B cell (primary cell): Measurements from ENCODE around the gene NUP214. TPM values are rescaled to one million over a fixed set of nuclear protein-coding genes. Genes with fewer than 3 reads are reported as not detected.

Source experiments
- ATAC-seq: fragments of 200-7000 bp; cut with Tn5 transposase; one replicate; pipeline ENCODE4 v1.10.0; 2021; ENCODE audit warnings: low read depth, mild to moderate bottlenecking, moderate number of reproducible peaks, moderate library complexity
- CTCF ChIA-PET: fragments of 350-600 bp; sonication (Branson Sonifier 250); formaldehyde crosslinking; loops from one replicate; lab custom pipeline; 2021; ENCODE audit warnings: antibody characterized with exemption, inconsistent platforms; lab: Charles Lee
- POLR2A ChIA-PET: fragments of 350-600 bp; sonication (Branson Sonifier 250); formaldehyde crosslinking; loops from one replicate; lab custom pipeline; 2021; ENCODE audit warnings: antibody characterized with exemption; lab: Charles Lee
- DNase-seq: peaks from one replicate; pipeline ENCODE4 v3.0.0; 2013
- H2AFZ ChIP-seq: 2 replicates; pipeline ENCODE4 v1.6.1; 2012; ENCODE audit warnings: mild to moderate bottlenecking, low read depth, low read length; ENCODE audit not compliant: insufficient read depth, poor library complexity, severe bottlenecking
- H3K27ac ChIP-seq, 2 donors: 1 replicate in 1 of 2; 2 replicates in 1 of 2; pipeline ENCODE4 v1.5.1; 2012 to 2013; ENCODE audit warnings: low read length in 2 of 2, mild to moderate bottlenecking in 2 of 2, moderate library complexity in 1 of 2
- H3K27me3 ChIP-seq, 4 experiments: fragments of 200-600 bp in 1 of 4; sonication (generic) in 1 of 4; replicated peaks in 1 of 4; 1 replicate in 2 of 4; 2 replicates in 2 of 4; pipeline versions ENCODE4 v1.6.1 to v1.7.0; 2013 to 2016; ENCODE audit warnings: low read length in 3 of 4, mild to moderate bottlenecking in 2 of 4, mixed read lengths in 1 of 4, moderate library complexity in 1 of 4; ENCODE audit not compliant: insufficient read depth in 4 of 4, control insufficient read depth in 3 of 4; ENCODE audit errors: control extremely low read depth in 1 of 4
- H3K36me3 ChIP-seq, 2 experiments: replicated peaks in 1 of 2; 1 replicate in 1 of 2; 2 replicates in 1 of 2; pipeline versions ENCODE4 v1.6.1 to v1.7.1; 2013; ENCODE audit warnings: low read length in 1 of 2; ENCODE audit not compliant: insufficient read depth in 2 of 2, control insufficient read depth in 1 of 2; ENCODE audit errors: control extremely low read depth in 1 of 2, extremely low read depth in 1 of 2
- H3K4me1 ChIP-seq, 2 donors: fragments of 200-600 bp in 1 of 2; sonication (generic) in 1 of 2; 1 replicate in 1 of 2; 2 replicates in 1 of 2; pipeline versions ENCODE4 v1.5.1 to v1.6.1; 2013 to 2017; ENCODE audit warnings: low read length in 2 of 2; ENCODE audit not compliant: control insufficient read depth in 2 of 2, insufficient read depth in 2 of 2
- H3K4me2 ChIP-seq: replicated peaks from 2 replicates; pipeline ENCODE3; 2012; ENCODE audit warnings: mild to moderate bottlenecking, low read depth, low read length; ENCODE audit not compliant: poor library complexity, severe bottlenecking
- H3K4me3 ChIP-seq, 5 experiments: fragments of 200-600 bp in 1 of 5; sonication (generic) in 1 of 5; 1 replicate in 3 of 5; 2 replicates in 2 of 5; pipeline versions ENCODE4 v1.5.1 to v1.7.0; 2011 to 2016; ENCODE audit warnings: low read length in 4 of 5, mild to moderate bottlenecking in 4 of 5, low read depth in 2 of 5, control low read depth in 1 of 5, moderate library complexity in 1 of 5; ENCODE audit not compliant: insufficient read depth in 1 of 5; ENCODE audit errors: control extremely low read depth in 1 of 5, extremely low read depth in 1 of 5
- H3K79me2 ChIP-seq: fragments of 200-600 bp; sonication (generic); one replicate; pipeline ENCODE4 v1.6.0; 2016; ENCODE audit warnings: low read length; ENCODE audit not compliant: control insufficient read depth, insufficient read depth
- H3K9ac ChIP-seq: fragments of 200-600 bp; sonication (generic); 2 replicates; pipeline ENCODE4 v1.6.1; 2017; ENCODE audit warnings: mild to moderate bottlenecking, low read length, moderate library complexity
- H3K9me3 ChIP-seq, 3 donors: one replicate each; pipeline versions ENCODE4 v1.6.1 to v1.7.1; 2013; ENCODE audit warnings: low read length in 2 of 3; ENCODE audit not compliant: control insufficient read depth in 2 of 3, insufficient read depth in 1 of 3; ENCODE audit errors: control extremely low read depth in 1 of 3
- H4K20me1 ChIP-seq: 2 replicates; pipeline ENCODE4 v1.6.0; 2012; ENCODE audit warnings: mild to moderate bottlenecking, low read length; ENCODE audit not compliant: insufficient read depth, control insufficient read depth, poor library complexity, severe bottlenecking
- H3K27ac Mint-ChIP-seq: one replicate; pipeline ENCODE4 v1.8.0; 2021; ENCODE audit warnings: mixed read lengths
- H3K27me3 Mint-ChIP-seq: one replicate; pipeline ENCODE4 v1.8.0; 2021; ENCODE audit warnings: mixed read lengths
- H3K4me1 Mint-ChIP-seq: one replicate; pipeline ENCODE4 v1.8.0; 2021; ENCODE audit warnings: mixed read lengths
- H3K4me3 Mint-ChIP-seq: one replicate; pipeline ENCODE4 v1.8.0; 2021; ENCODE audit warnings: mixed read lengths
- H3K9me3 Mint-ChIP-seq: one replicate; pipeline ENCODE4 v1.8.0; 2022; ENCODE audit warnings: mixed read lengths; ENCODE audit not compliant: insufficient read depth
- CTCF ChIP-seq: fragments of 200-600 bp; IDR thresholded peaks from one replicate; pipeline ENCODE4 v1.8.0; 2022; ENCODE audit warnings: antibody characterized with exemption, mild to moderate bottlenecking
- EZH2 ChIP-seq: IDR thresholded peaks from 2 replicates; pipeline ENCODE4 v1.6.1; 2012; ENCODE audit warnings: borderline replicate concordance, low read depth, mild to moderate bottlenecking, moderate library complexity, low read length; ENCODE audit not compliant: insufficient read depth, poor library complexity, severe bottlenecking
- WGBS: methylation state at CpG from one replicate; pipeline ENCODE4 v1.1.5; 2013; ENCODE audit warnings: missing lambda C conversion rate; ENCODE audit not compliant: insufficient coverage; 5-methylcytosine and 5-hydroxymethylcytosine counted together
- intact Hi-C: fragments of 100-400 bp; cut with micrococcal nuclease; formaldehyde crosslinking; loops from one replicate; pipeline ENCODE4 v1.10.0; 2022
- polyA plus RNA-seq: library from polyadenylated mRNA; depleted of rRNA; stranded (reverse); fragments of >200 nt; gene quantifications from 2 replicates; pipeline ENCODE4 v1.2.3, GENCODE V29; 2012
- total RNA-seq, 2 donors: library from RNA; stranded (reverse); fragments of 120-200 nt in 1 of 2; gene quantifications; 1 replicate in 1 of 2; 2 replicates in 1 of 2; pipeline versions ENCODE4 v1.2.3 to v1.2.4, GENCODE V29; 2013 to 2022

The NUP214 gene
- total and polyA plus RNA-seq, 2 donors (not counting 1 experiment from before 2014, with no cell fraction given), result 19.0 to 94.6 TPM

GRCh38 chr9:131120620-131121228 is 4.7 kb upstream of the NUP214 start:
- no peak overlapping the region for H3K4me3 Mint-ChIP-seq
- H3K4me1 Mint-ChIP-seq, result peaks cover 10% of the 10 kb centered on the region
- Histone ChIP-seq H3K79me2 (peaks cover 2% of the 10 kb centered on the region), H2AFZ (no peak overlapping the region), H3K4me2 (no peak overlapping the region), H3K36me3 (no peaks in the 10 kb centered on the region), H3K4me3 (no peak overlapping the region), H3K9me3 (no peaks in the 10 kb centered on the region), H3K9ac (no peak overlapping the region), H3K27ac (no peak overlapping the region), H4K20me1 (no peaks in the 10 kb centered on the region), H3K4me1 (peaks cover 5 to 7% of the 10 kb centered on the region in 2 donors), H3K27me3 (peaks cover 0 to 12% (median 1%) of the 10 kb centered on the region in 4 experiments)
- DNase-seq, result no peak
- H3K27me3 Mint-ChIP-seq, result peaks cover 8% of the 10 kb centered on the region
- ChIA-PET CTCF (no interaction called here), POLR2A (no interaction called here)
- 92% methylated on average over 4 of the region's 7 CpGs for WGBS
- H3K27ac Mint-ChIP-seq, result no peak overlapping the region
- TF ChIP-seq EZH2 (no peak), CTCF (no peak)
- intact Hi-C loops, result no loop called here
- ATAC-seq, result no peak
- no peaks in the 10 kb centered on the region for H3K9me3 Mint-ChIP-seq

GRCh38 chr9:131121346-131121745 is 4.0 kb upstream of the NUP214 start:
- H3K4me2 ChIP-seq, result no peak overlapping the region
- no peak for ATAC-seq
- H2AFZ ChIP-seq, result no peak overlapping the region
- H3K27me3 ChIP-seq, result peaks cover 0 to 12% (median 1%) of the 10 kb centered on the region in 4 experiments
- H3K4me3 ChIP-seq, result no peak overlapping the region
- CTCF ChIA-PET, result no interaction called here
- H3K79me2 ChIP-seq, result peaks cover 8% of the 10 kb centered on the region
- H3K9me3 Mint-ChIP-seq, result no peaks in the 10 kb centered on the region
- intact Hi-C loops, result no loop called here
- H3K4me1 ChIP-seq, result peaks cover 10 to 13% of the 10 kb centered on the region in 2 donors
- POLR2A ChIA-PET, result no interaction called here
- WGBS, result 83% methylated on average over 2 of the region's 2 CpGs
- H3K9me3 ChIP-seq, result no peaks in the 10 kb centered on the region
- H3K4me1 Mint-ChIP-seq, result peaks cover 16% of the 10 kb centered on the region
- TF ChIP-seq CTCF, result no peak
- TF ChIP-seq EZH2, result no peak
- H4K20me1 ChIP-seq, result no peaks in the 10 kb centered on the region
- no peak overlapping the region for H3K9ac ChIP-seq
- no peaks in the 10 kb centered on the region for H3K36me3 ChIP-seq
- H3K4me3 Mint-ChIP-seq, result no peak overlapping the region
- peaks cover 8% of the 10 kb centered on the region for H3K27me3 Mint-ChIP-seq
- H3K27ac ChIP-seq, result no peak overlapping the region
- H3K27ac Mint-ChIP-seq, result no peak overlapping the region
- DNase-seq, result no peak
